ENCODE results near the gene ZP1. TPM values are rescaled to one million over a fixed set of nuclear protein-coding genes. Genes with fewer than 3 reads are reported as not detected.

The ZP1 gene
- total RNA-seq, 3 donors from 2014 or later, result 0.23 to 0.41 TPM; not detected in 1

DNA sequence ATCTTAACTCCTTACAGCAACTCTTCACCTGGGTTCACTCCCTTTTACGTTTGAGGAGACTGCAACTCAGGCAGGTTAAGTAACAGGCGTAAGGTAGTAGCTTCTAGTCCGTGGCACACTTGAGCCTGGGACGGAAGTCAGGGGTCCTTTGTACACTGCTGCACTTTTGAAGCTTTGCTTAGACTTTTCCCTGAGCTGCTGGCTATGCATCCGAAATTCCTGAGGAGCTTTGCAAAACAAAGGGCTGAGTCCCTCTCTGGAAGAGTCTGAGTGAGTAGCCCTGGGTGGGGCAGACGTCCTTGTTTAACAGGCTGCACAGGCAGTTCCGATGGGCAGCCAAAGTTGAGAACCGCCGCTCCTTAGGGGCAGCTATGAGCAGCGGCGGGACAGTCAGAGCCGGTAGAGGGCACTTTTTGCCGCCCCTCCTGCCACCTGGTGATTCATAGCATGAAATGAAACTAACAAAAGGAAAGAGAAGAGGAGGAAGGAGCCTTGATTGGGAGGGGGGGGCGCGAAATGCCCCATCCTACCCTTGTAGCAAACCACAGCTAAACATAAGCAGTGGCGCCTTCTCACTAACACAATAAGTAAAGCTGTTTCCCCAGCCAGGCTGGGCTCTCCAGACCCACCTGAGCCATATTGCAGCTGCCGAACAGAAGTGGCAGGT is 48.0 kb downstream of the ZP1 start:
- peak; percentile 67 to 87 (median 70) for DNase-seq
- Histone ChIP-seq H3K4me3 (no peak overlapping the region), H3K9me3 (no peaks in the 10 kb centered on the region), H3K36me3 (ENCODE audit: low read depth) (no peaks in the 10 kb centered on the region), H3K4me1 (ENCODE audit: low read depth) (peaks cover 14% of the 10 kb centered on the region)
- no peak for TF ChIP-seq CTCF (IDR thresholded peaks at IDR 0.05)
- peak; percentile 61 for ATAC-seq
- intact Hi-C loops (cut with DNase I, micrococcal nuclease), result no loop called here

GRCh38 chr11:60916669-60917206 is 49.4 kb downstream of the ZP1 start:
- Histone ChIP-seq H3K4me3 (no peak overlapping the region), H3K36me3 (ENCODE audit: low read depth) (peaks cover 3% of the 10 kb centered on the region), H3K9me3 (no peaks in the 10 kb centered on the region), H3K4me1 (ENCODE audit: low read depth) (peaks cover 14% of the 10 kb centered on the region)
- no peak for DNase-seq
- ATAC-seq, result no peak
- intact Hi-C loops (cut with DNase I, micrococcal nuclease), result no loop called here
- no peak for TF ChIP-seq CTCF (IDR thresholded peaks at IDR 0.05)

- no peak for ATAC-seq
- peaks cover 14% of the 10 kb centered on the region for H3K4me1 ChIP-seq (ENCODE audit: low read depth)
- H3K4me3 ChIP-seq, result no peak overlapping the region
- TF ChIP-seq CTCF (IDR thresholded peaks at IDR 0.05), result no peak
- intact Hi-C loops (cut with DNase I, micrococcal nuclease), result no loop called here
- no peaks in the 10 kb centered on the region for H3K9me3 ChIP-seq
- H3K36me3 ChIP-seq (ENCODE audit: low read depth), result peaks cover 3% of the 10 kb centered on the region
- DNase-seq, result no peak
Measured at GRCh38 chr11:60917267-60917666, 49.9 kb downstream of the ZP1 start.

GRCh38 chr11:60918251-60918938 is 51.1 kb downstream of the ZP1 start:
- intact Hi-C loops (cut with DNase I, micrococcal nuclease), result no loop called here
- DNase-seq (no peak), ATAC-seq (no peak)
- Histone ChIP-seq H3K36me3 (ENCODE audit: low read depth) (peaks cover 3% of the 10 kb centered on the region), H3K9me3 (no peaks in the 10 kb centered on the region), H3K4me1 (ENCODE audit: low read depth) (peaks cover 13% of the 10 kb centered on the region), H3K4me3 (no peak overlapping the region)
- no peak for TF ChIP-seq CTCF (IDR thresholded peaks at IDR 0.05)

DNA sequence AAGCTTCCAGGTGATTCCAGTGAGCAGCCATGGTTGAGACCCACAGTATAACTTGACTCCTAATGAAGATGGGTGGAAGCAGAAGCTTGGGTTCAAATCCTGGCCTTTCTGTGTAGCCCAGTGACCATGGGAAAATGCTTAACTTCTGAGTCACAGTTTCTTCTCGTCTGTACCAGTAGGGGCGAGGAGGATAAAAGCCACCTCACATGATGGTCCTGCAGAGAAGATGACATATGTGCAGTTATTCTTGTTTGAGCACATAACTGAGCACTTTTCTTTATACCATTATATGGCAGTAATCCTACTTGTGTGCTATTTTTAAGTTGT is 51.6 kb downstream of the ZP1 start:
- ATAC-seq, result no peak

More for the DNA sequence above, 51.6 kb downstream of the ZP1 start:
- Histone ChIP-seq H3K4me3 (no peak overlapping the region), H3K36me3 (ENCODE audit: low read depth) (peaks cover 3% of the 10 kb centered on the region), H3K4me1 (ENCODE audit: low read depth) (peaks cover 14% of the 10 kb centered on the region), H3K9me3 (no peaks in the 10 kb centered on the region)
- DNase-seq, result no peak
- TF ChIP-seq CTCF (IDR thresholded peaks at IDR 0.05), result no peak
- intact Hi-C loops (cut with DNase I, micrococcal nuclease), result no loop called here

Measured in mucosa of descending colon (tissue), 3 donors.